Activated CD8-positive, alpha-beta memory T cell treated with anti-CD3 and anti-CD28 coated beads, Interleukin-2, amount 50 U/mL, for 24 hours (primary cell): ENCODE measurements around the gene STARD7.

Source experiments
- DNase-seq: peaks from one replicate; pipeline ENCODE4 v3.0.0-alpha.2; 2020; ENCODE audit errors: extremely low read depth

Gene STARD7

GRCh38 chr2:96136129-96136720, 72.4 kb downstream of the STARD7 start:
- no peak for DNase-seq

- DNase-seq: no peak
Observed at GRCh38 chr2:96135621-96136020, 73.0 kb downstream of the STARD7 start.

- no peak for DNase-seq
Observed at GRCh38 chr2:96135171-96135570, 73.5 kb downstream of the STARD7 start.
